NB4 (cell line): ENCODE data around the gene RUBCN.
"Not testable (repeated sequence)": the region's sequence is repeated elsewhere in the genome, so short reads cannot be mapped to it uniquely, and the experiment has no call there.

Source experiments
- DNase-seq: peaks from one replicate; pipeline ENCODE4 v3.0.0; 2010; ENCODE audit warnings: low read depth
- H3K4me3 ChIP-seq: one replicate; pipeline ENCODE4 v1.5.1; 2011; ENCODE audit warnings: mild to moderate bottlenecking, low read depth, low read length, moderate library complexity
- MYC ChIP-seq: IDR thresholded peaks from 2 replicates; pipeline ENCODE4 v1.6.1; 2011; ENCODE audit warnings: low read depth, low read length
- POLR2A ChIP-seq: IDR thresholded peaks from 2 replicates; pipeline ENCODE4 v1.6.1; 2011; ENCODE audit warnings: mild to moderate bottlenecking; ENCODE audit not compliant: insufficient read length; ENCODE audit errors: extremely low read depth
- TF ChIP-seq, protein P1 (sequence below): IDR thresholded peaks from one replicate; pipeline ENCODE4 v1.5.1; 2012; ENCODE audit warnings: low read depth, low read length
- TF ChIP-seq, protein P2 (sequence below): IDR thresholded peaks from 2 replicates; pipeline ENCODE4 v1.6.1; 2011; ENCODE audit warnings: low read depth, low read length

The RUBCN gene

DNA sequence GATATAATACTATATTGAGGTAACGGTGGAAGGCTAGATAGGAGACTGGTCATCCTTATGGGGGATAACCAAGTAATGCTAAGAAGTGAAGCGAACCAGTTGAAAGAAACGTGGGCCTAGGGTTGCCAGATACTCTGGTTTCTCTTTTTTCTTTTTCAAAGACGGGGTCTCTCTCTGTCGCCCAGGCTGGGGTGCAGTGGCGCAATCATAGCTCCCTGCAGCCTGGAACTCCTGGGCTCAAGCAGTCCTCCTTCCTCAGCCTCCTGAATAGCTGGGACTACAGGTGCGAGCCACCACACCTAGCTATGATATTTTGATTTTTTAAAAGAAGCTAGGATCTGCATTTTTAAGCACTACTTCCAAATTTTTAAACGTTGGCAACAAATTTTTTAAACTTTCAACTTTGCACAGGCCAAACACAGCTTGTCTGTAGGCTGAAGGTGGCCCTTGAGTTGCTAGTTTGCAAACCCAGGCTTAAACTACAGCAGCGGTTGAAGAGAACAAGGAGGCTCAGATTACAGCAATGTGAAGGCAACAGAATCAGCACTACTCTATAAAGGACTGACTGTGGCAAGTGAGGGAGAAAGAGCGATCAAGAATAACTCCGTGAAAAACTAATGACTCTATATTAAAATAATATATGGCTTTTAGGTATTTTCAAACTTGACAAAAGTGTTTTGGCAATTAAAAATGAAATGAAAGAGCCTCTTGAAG, 1.2 kb upstream of the RUBCN start:
- no peak for DNase-seq
- TF ChIP-seq, protein P1, sequence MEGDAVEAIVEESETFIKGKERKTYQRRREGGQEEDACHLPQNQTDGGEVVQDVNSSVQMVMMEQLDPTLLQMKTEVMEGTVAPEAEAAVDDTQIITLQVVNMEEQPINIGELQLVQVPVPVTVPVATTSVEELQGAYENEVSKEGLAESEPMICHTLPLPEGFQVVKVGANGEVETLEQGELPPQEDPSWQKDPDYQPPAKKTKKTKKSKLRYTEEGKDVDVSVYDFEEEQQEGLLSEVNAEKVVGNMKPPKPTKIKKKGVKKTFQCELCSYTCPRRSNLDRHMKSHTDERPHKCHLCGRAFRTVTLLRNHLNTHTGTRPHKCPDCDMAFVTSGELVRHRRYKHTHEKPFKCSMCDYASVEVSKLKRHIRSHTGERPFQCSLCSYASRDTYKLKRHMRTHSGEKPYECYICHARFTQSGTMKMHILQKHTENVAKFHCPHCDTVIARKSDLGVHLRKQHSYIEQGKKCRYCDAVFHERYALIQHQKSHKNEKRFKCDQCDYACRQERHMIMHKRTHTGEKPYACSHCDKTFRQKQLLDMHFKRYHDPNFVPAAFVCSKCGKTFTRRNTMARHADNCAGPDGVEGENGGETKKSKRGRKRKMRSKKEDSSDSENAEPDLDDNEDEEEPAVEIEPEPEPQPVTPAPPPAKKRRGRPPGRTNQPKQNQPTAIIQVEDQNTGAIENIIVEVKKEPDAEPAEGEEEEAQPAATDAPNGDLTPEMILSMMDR = no peak
- no peak for TF ChIP-seq MYC
- TF ChIP-seq, protein P2, sequence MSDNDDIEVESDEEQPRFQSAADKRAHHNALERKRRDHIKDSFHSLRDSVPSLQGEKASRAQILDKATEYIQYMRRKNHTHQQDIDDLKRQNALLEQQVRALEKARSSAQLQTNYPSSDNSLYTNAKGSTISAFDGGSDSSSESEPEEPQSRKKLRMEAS = no peak
- no peak for TF ChIP-seq POLR2A
- H3K4me3 ChIP-seq = peak overlapping the region; percentile 91

GRCh38 chr3:197737319-197737649, 580 bp upstream of the RUBCN start:
- TF ChIP-seq MYC (0 out of 2 replicates have a peak, but pooled peaks have one; percentile 12), POLR2A (no peak)
- TF ChIP-seq, protein P2 = peak; percentile 49
- TF ChIP-seq, protein P1 = no peak
- peak overlapping the region; percentile 91 for H3K4me3 ChIP-seq
- no peak for DNase-seq

GRCh38 chr3:197736010-197736490, 654 bp downstream of the RUBCN start:
- peak; percentile 28 for DNase-seq
- TF ChIP-seq, protein P2 = 0 out of 2 replicates have a peak, but pooled peaks have one; percentile 5
- TF ChIP-seq, protein P1 = no peak
- TF ChIP-seq POLR2A = no peak
- peak overlapping the region; percentile 69 for H3K4me3 ChIP-seq

- H3K4me3 ChIP-seq = no peak overlapping the region
- TF ChIP-seq POLR2A = no peak
- TF ChIP-seq MYC = no peak
- TF ChIP-seq, protein P1 = no peak
- TF ChIP-seq, protein P2 = no peak
- DNase-seq = peak; percentile 51
Observed at GRCh38 chr3:197734667-197735318, 1.9 kb downstream of the RUBCN start.

- no peak overlapping the region for H3K4me3 ChIP-seq
- DNase-seq = no peak
- TF ChIP-seq, protein P2 = no peak
- TF ChIP-seq POLR2A (no peak), MYC (no peak)
- TF ChIP-seq, protein P1 = no peak
Observed at GRCh38 chr3:197733042-197733441, 3.7 kb downstream of the RUBCN start.

- DNase-seq, H3K4me3 ChIP-seq: not testable (repeated sequence)
Observed at GRCh38 chr3:197731483-197731882, 5.2 kb downstream of the RUBCN start.

GRCh38 chr3:197730770-197731169, 5.9 kb downstream of the RUBCN start:
- not testable (repeated sequence) for DNase-seq, H3K4me3 ChIP-seq
